Measurements from ENCODE around the gene RPUSD2. TPM values are rescaled to one million over a fixed set of nuclear protein-coding genes. Genes with fewer than 3 reads are reported as not detected.
A peak's percentile ranks its signal among the peaks of the same experiment; 100 is the strongest.

The RPUSD2 gene
- total and polyA plus RNA-seq, 2 donors (not counting 3 experiments of a cell fraction or from before 2014, with no cell fraction given), result 7.0 to 11.4 TPM

- TF ChIP-seq EZH2 (IDR thresholded peaks at IDR 0.05; ENCODE audit: borderline replicate concordance, low read depth, low read length, severe bottlenecking) (no peak), CTCF (IDR thresholded peaks at IDR 0.05; ENCODE audit: extremely low read depth in 1 of 2, insufficient read depth in 1 of 2, low read depth in 1 of 2, low read length in 2 of 2) (no peak), GATA2 (IDR thresholded peaks at IDR 0.05; ENCODE audit: insufficient read depth, insufficient read length, low read depth, low read length) (peak; percentile 40), POLR2A (IDR thresholded peaks at IDR 0.05; ENCODE audit: low read depth, low read length) (peak; percentile 83), POLR2AphosphoS5 (IDR thresholded peaks at IDR 0.05; ENCODE audit: insufficient read depth, low read depth, low read length) (peak; percentile 52), FOS (IDR thresholded peaks at IDR 0.05; ENCODE audit: borderline replicate concordance, insufficient read depth, low read length) (peak; percentile 18), MYC (IDR thresholded peaks at IDR 0.05; ENCODE audit: low read depth, low read length) (no peak), JUN (IDR thresholded peaks at IDR 0.05; ENCODE audit: borderline replicate concordance, insufficient read depth, insufficient read length, low read depth) (no peak)
- TF ChIP-seq, protein P1, sequence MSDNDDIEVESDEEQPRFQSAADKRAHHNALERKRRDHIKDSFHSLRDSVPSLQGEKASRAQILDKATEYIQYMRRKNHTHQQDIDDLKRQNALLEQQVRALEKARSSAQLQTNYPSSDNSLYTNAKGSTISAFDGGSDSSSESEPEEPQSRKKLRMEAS (IDR thresholded peaks at IDR 0.05; ENCODE audit: insufficient read depth, insufficient read length), result peak; percentile 60
- H3K36me3 ChIP-seq (ENCODE audit: control insufficient read depth in 2 of 2, extremely low read depth in 1 of 2, insufficient read depth in 2 of 2, low read length in 2 of 2), result no peaks in the 10 kb centered on the region
- dilution Hi-C loops (cut with MboI; ENCODE audit: extremely low pct_ligation_motif_present, low sequenced_read_pairs), result no loop called here
- intact Hi-C loops (cut with micrococcal nuclease), result loop anchor here (1.0 to 10.0 kb wide), 5 partner anchors 12 to 300 kb away; partner anchors contain the start of genes DNAJC17, RAD51, RPUSD2 and VPS18
- H4K20me1 ChIP-seq (replicated peaks; ENCODE audit: control insufficient read depth, extremely low read depth, insufficient read depth, low read length), result no peaks in the 10 kb centered on the region
- H3K9me1 ChIP-seq (replicated peaks; ENCODE audit: control insufficient read depth, extremely low read depth, insufficient read depth, low read length), result no peaks in the 10 kb centered on the region
- POLR2A ChIA-PET, result interaction anchor here (1.0 kb wide), 1 partner anchor 29 kb away, joined by 3 read pairs; the partner anchor contains the start of gene CCDC32
- H3K79me2 ChIP-seq (ENCODE audit: control insufficient read depth, insufficient read depth, low read length), result peaks cover 43% of the 10 kb centered on the region
- DNase-seq (ENCODE audit: low read depth, low spot score) (peak; percentile 100), FAIRE-seq (peak; percentile 85)
- CTCF ChIA-PET, result interaction anchor here (0.6 to 1.3 kb wide), 4 partner anchors 9 to 300 kb away, joined by 3 to 4 read pairs (median 4); partner anchors contain the start of genes RPUSD2 and VPS18
- H3K27me3 ChIP-seq (ENCODE audit: control insufficient read depth in 2 of 2, insufficient read depth in 2 of 2, low read length in 2 of 2), result peaks cover under 1 to 3% of the 10 kb centered on the region in 2 experiments
- H2AFZ ChIP-seq (ENCODE audit: low read depth, low read length), result peak within 1 kb of the TSS; percentile 96
- peak within 1 kb of the TSS; percentile 98 for H3K4me2 ChIP-seq (ENCODE audit: insufficient read depth, low read length)
- H3K9ac ChIP-seq (replicated peaks; ENCODE audit: extremely low read depth, insufficient read depth, low read length), result peak within 1 kb of the TSS; percentile 99
- no TSS peak for BruUV-seq (replicated peaks)
- peak within 1 kb of the TSS; percentile 52 to 99 (median 99) for H3K4me3 ChIP-seq (replicated peaks in 1 of 3; ENCODE audit: insufficient read depth in 1 of 3, low read depth in 1 of 3, low read length in 3 of 3)
- peaks cover 8% of the 10 kb centered on the region for H3K4me1 ChIP-seq (ENCODE audit: control insufficient read depth, extremely low read depth, insufficient read depth, low read length)
- no peaks in the 10 kb centered on the region for H3K9me3 ChIP-seq (replicated peaks; ENCODE audit: control insufficient read depth, insufficient read depth, low read length)
- H3K27ac ChIP-seq (ENCODE audit: insufficient read depth, low read depth, low read length), result peak within 1 kb of the TSS; percentile 99
These were observed 24.7 kb downstream of the RPUSD2 start, which contains the start of gene KNL1 for GRCh38 chr15:40593588-40594428. Gene KNL1 (plus strand): TSS chr15:40594249. CDS start chr15:40602932, 8,683 bp downstream.
